ENCODE results near the gene CPVL.

GRCh38 chr7:29109358-29109757 is 37.0 kb downstream of the CPVL start:
- no peak for TF ChIP-seq CTCF (IDR thresholded peaks at IDR 0.05)
- TF ChIP-seq POLR2A (IDR thresholded peaks at IDR 0.05) = no peak

Data from esophagus squamous epithelium (tissue), 4 donors.